ENCODE measurements around the gene FOXF1.

The FOXF1 gene

DNA sequence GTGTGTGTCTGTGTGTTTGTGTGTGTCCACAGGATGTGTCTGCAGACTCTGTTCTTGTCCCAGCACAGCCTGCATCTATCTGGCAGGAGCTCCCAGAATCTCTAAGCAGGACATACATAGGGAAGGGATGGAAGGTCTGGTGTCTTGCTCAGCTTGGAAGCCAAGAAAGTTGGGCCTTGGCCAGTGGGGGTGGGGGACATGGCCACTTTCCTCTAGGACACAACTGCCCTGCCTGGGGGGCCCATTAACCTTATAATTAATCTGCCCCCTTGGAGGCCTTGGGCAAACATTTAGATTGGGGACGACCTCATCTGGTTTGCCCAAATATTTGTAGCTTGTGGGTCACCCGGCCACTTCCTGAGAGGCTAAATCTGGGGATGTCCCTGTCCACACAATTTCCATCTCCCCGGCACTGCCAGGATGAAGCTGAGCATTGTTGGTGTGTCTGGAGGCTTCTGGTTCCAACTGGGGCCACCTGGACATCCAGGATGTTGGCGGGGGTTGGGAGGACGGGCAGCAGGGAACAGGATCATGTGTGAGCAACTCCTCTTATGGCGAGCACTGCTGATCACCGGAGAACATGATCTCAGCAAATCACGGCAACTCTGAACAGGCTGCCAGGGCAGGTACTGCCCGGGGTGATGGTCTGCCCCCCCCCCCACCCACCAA is 17.2 kb upstream of the FOXF1 start:
- DNase-seq (ENCODE audit: low read depth): no peak

DNA sequence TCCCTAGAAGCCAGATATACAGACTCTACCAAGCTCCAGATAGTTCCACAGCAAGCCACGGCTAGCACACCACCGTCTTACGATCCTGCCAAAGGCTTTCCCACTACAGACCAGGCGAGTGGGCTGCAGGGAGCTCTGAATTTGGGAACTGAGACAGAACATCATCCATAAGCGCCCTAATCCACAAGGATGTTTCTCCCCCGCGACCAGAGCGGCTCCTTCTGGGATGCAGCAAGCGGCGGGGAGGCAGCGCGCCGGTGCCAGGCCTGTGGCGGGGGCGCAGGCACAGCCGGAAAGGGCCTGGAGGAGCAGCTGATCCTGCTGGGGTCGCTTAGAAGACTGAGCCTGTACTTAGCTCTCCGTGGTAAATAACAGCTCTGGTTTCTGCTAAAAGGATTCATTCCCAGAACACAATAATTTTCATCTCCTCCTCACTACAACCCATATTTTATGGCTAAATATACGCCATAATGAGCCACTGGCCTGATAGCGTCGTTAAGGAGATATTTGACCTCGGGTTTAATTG is 16.2 kb upstream of the FOXF1 start:
- no peak for DNase-seq (ENCODE audit: low read depth)

DNA sequence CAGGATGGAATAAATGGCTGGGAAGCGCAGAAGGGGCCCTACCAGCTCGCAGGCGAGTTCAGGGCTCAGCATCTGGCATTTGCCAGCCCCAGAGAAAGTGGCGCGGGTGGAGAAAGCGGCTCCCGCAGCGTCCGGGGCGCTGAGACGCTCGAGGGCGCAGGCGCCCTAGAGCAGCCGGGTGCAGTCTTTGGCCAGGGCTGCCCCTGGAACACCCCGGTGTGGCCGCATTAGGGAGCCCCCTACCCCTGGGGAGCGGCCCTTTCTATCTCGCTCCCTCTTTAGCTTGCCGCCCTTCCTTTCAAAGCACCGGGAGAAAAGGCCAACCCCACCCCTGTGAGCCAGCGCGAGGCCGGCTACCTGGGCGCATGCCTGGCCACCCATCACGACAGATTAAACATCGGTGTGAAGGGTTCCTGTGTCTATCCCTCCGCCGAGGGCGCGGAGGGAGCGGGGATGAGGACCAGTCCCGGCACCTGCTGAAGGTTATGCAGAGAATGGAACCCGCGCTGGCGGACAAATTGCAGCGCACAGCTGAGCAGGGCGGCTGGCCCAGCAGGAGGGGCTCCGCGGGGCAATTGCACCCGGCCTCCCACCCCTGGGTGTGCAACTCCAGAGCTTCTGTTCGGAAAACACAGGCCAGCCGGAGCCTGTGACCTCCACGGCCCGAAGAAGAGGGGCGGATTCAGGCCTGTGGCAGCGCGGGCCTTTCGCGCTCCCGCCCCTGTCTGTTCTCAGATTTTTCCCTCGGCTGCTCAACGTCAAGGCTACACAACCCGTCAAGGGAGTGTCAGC is 15.6 kb upstream of the FOXF1 start:
- no peak for DNase-seq (ENCODE audit: low read depth)

DNA sequence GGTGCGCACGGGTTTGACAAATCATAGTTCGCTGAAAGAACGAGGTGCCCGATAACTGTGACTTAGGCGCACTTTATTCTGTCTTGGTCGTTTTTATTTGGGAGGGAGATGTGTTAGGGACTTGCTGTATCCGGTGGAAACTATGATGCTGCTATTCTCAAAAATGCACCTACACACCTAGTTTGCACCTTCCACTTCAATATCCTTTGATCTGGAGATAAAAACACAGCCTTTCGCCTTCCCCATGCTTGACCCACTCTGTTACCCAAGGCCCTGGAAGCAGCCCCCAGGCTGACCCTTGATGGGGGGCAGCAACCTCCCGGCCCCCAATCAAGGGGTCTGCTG is 15.0 kb upstream of the FOXF1 start:
- DNase-seq (ENCODE audit: low read depth): no peak

DNA sequence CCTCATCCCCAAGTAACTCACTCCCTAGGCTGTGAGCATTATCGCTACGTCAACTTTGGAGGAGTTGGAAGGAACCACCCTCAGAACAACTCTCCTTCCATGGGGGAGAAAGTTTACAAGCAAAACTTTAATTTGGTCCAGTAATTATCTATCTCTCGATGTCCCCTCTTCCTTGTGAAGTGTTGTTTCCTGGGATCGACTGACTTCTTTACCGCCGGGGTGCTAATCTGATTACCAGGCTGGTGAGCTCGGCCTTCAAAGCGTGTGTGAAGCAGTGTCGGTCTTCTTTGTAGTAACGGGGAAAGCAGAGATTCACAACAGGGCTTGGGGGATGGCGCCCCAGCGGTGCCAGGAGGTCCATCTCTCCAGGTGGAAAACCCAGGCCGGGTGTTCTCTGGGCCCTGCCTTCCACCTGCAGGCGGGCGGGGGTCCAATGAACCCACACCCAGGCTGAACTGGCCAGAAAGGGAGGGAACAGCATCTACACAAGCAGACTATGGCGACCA is 14.5 kb upstream of the FOXF1 start:
- no peak for DNase-seq (ENCODE audit: low read depth)

DNA sequence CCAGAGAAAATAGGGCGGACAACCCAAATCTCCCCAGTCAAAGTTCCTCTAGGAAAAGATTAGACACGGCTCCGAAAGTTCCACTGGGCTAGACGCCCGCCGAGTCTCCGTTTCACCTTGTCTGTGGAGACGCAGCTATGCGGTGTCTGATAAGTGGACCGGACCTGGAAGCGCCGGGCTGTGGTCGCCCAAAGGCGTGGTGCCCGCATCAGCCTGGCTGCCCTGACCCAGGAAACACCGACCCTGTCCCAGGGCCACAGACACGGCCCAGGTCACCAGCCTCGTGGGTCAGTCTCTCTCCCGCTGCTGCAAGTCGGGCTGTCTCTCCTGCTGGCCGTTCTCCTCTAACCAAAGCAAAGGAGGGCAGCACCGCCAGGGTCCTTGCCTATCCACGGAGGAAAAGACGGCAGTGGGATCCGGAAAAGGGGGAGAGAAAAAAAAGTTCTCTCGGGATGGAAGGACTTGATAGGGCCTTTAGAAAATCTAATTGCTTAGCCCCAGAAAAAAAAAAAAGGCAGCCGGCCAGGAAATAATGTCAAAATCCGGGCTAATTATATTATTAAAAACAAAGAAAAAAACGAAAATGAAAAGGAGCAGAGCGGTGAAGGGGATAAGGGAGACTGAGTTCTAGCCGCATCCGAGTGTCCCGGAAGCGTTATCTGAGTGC is 13.9 kb upstream of the FOXF1 start:
- no peak for DNase-seq (ENCODE audit: low read depth)

DNA sequence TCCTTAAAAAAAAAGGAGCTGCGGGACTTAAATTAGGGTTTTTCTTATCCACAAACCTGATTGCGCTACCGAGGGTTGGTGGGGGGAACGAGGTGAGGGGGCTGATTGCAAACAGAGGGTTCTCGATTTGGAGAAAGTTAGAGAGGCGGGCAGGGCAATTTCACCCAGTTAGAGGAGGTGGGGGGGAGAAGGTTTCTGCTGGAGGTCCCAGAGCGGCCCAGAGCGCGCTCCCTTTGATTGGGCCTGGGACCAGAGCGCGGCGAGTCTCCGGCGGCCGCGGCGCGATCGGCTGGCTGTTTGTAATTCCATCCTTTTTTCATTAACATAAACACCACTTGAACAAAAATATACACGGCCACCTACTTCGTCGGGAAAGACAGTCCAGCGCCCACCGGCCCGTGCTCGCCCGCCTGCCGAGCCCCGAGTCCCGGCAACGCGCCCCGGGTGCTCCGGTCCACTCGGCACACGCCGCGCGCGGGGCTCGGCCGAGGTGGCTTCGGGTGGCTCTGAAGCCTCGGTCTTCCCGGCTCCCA is 13.3 kb upstream of the FOXF1 start:
- DNase-seq (ENCODE audit: low read depth): no peak

DNA sequence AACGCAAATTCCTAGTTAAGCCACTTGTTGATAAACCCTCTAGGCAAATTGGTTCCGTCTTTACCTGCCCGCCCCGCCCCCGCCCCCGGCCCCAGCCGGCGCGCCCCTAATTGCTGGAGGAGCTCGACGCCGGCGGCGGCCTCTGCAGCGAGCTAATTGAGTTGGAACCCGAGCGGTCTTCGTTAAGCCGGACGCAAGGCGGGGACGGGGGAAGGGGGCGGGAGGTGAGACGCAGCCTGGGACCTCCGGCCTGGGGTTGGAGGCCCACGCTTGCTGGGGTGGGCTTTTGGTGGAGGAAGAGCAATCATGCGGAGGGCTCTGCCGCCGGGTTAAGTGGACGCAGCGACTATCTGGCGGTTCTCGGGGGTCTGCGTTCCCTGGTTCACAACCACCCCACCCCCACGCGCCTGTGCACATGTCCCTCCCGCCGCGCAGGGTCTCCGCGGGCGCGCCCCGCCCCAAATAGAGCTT is 12.7 kb upstream of the FOXF1 start:
- no peak for DNase-seq (ENCODE audit: low read depth)

DNA sequence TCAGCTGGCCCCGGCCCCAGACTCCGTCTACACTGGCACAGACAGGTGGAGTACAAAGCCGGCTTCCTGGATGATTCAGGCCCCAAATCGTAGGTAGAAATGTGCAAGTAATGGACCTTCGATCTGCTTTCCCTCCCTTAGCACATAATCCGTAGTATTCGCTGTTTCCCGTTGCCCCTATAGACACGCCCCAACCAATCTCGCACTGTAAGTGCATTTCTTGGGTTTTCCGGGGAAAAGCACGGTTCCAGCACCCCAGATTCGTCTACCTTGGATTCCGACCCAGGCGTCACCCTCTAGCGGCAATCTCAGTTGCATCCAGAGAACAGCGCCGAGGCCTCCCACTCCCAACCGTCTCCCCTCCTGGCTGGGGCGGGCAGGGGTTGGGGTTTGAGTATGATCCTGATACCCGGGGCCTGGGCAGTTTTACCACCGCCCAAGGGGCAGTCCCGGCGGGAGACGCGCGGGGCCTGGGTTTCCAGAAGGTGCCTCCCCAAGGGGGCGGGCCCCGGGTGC is 12.1 kb upstream of the FOXF1 start:
- no peak for DNase-seq (ENCODE audit: low read depth)

DNA sequence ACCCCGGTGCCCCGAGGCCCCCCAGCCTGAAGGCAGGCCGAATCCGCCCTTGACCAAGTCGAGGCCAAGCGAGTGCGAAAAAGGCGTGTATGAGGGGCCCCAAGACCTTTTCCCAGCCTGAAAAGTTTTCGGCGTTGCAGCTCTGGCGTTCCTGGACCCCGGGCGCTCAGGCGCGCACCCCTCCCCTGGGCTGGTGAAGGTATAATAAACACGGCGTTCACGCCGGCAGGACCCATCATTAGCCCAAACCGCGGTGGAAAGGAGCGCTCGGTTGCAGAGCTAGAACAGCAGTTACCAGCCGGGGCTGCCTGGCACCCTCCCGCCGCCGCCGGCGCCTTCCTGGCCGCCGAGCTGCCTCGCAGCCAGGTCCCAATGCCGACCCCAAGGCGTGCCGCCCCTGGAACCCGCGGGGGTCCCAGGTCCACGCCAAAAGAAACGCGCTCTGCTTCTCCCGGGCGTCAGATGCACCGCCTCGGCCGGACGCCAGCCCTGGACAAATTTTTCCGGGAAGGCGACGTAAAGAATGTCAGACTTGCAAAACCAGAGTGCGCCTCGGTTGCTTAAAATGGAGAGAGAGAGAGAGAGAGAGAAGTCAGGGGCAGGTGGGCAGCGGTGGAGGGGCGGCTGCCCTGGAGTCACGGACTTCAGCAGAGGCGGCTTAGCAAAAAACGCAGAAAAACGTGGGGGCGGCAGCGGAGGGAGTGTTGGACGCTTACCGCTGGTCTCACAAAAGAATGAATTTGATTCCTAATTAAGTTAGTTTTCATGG is 11.5 kb upstream of the FOXF1 start:
- peak; percentile 61 for DNase-seq (ENCODE audit: low read depth)

DNA sequence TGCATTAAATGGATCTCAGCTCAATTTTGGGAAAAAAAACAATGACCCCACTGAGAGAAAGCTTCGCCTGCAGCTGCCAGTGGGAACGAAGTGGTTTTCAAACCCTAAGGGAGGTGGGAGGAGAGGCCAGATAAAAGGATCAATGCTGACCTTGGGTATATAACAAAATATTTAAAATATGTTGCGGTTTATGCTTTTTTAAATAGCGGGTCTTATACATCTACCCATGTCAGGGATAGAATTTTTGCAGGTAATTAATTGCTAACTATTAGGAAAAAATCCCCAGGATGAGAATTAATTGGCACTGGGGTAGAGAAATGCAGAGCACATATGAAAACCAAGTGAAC is 10.9 kb upstream of the FOXF1 start:
- no peak for DNase-seq (ENCODE audit: low read depth)

DNA sequence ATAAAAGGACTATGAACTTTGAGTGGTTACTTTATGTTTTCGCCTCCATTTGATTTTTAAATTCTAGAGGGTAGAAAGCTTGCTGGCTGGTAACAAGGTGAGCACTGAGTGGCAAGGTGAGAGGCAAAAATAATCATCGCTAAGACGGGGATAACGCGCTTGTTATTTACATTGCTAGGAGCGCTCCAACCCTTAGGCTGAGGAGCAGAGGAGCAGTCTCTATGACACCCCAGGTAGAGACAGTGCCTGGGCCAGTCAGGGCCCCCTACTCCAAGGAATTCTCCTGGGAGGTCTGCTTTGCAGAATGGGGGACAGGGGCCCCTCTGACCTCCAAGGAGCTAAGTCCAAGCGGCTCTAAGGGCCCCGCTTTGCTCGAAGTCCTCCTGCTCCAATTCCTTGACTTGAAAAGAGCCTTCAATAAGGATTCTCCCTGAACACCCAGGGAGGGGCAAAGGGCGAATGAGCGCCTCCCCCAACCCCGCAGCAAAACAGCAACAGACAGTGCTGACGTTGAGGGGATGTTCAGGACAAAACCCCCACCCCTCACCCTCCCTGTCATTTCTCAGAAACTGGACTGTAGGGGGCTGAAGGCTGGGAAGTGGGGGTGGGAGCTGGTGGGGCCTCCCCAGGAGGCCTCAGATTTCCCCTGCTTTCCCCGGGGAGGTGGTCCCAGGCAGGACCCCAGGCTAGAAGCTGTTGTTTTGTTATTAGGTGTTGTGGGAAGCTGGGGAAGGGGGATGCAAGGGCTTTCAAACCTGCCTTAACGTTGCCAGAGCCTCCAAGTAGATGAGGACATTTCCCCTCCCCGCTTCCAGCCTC is 10.2 kb upstream of the FOXF1 start:
- no peak for DNase-seq (ENCODE audit: low read depth)

DNA sequence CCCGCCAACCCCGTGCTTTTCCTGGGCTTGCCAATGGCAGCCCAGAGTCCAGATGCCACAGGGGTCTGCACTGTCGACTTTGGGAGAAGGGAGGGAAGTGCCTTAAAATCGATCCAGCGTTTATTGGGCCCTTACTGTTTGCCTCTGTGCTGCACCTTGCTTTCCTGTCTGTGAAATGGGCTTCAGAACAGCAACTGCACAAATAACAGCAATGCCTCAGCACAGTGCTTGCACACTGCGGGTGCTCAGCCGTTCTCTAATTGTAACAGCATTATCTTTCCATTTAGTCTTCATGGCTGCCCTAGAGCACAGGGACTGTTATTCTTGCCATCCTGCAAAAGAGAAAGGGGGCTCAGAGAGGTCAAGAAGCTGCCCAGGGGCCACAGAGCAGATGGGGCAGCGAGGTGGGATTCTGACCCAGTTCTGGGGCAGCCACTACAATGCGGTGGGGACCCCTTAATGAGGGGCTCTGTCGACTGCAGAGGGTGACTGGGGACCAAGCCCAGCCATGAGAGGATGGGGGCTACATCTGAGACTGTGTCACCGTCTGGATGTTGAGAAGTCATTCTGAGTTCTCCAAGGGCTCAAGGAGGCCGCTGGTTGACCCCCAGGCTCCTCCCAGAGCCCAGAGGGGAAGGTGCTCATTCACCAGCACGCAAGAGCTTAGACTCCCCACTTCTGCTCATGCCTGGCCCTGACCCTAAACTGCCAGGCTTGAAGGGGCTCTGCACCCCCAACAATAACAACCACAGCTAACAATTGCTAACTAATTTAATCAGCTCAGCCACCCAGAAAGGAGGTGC is 9.4 kb upstream of the FOXF1 start:
- no peak for DNase-seq (ENCODE audit: low read depth)

DNA sequence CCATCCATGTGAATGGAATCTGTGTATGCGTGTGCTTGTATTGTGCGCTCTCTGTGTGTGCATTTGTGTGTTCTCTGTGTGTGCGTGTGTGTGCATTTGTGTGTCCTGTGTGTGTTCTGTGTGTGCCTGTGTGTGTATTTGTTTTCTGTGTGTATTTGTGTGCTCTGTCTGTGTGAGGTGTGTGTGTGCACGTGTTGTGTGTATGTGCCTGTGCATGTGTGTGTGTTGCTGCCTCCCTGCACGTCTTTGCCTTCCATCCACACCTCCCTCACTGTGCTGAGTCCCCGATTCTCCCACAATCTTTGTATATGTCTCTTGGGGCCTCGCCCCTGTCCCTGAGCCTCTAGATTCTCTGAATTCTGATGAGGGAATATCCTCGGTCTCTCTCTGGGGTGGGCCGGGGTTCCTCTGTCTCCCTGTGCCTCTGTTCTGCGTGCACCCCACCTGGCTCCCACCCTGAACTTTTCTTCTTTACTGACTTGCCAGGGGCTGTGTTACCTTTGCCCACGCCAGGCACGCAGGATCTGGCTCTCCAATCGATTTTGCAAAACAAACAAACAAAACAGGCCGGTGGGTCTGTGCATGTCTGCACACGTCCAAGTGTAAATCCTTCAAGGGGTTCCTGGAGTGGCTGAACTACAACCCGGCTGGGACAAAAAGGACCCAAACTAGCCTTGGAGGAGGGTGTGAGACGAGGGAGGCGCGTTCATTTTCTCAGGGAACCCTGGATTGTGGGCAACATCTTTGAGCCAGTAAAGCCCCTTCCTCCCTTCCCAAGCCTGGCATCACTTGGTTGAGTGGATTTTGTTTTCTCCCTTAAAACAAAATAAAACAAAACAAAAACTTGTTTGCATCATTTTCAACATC is 8.1 kb upstream of the FOXF1 start:
- no peak for DNase-seq (ENCODE audit: low read depth)

DNA sequence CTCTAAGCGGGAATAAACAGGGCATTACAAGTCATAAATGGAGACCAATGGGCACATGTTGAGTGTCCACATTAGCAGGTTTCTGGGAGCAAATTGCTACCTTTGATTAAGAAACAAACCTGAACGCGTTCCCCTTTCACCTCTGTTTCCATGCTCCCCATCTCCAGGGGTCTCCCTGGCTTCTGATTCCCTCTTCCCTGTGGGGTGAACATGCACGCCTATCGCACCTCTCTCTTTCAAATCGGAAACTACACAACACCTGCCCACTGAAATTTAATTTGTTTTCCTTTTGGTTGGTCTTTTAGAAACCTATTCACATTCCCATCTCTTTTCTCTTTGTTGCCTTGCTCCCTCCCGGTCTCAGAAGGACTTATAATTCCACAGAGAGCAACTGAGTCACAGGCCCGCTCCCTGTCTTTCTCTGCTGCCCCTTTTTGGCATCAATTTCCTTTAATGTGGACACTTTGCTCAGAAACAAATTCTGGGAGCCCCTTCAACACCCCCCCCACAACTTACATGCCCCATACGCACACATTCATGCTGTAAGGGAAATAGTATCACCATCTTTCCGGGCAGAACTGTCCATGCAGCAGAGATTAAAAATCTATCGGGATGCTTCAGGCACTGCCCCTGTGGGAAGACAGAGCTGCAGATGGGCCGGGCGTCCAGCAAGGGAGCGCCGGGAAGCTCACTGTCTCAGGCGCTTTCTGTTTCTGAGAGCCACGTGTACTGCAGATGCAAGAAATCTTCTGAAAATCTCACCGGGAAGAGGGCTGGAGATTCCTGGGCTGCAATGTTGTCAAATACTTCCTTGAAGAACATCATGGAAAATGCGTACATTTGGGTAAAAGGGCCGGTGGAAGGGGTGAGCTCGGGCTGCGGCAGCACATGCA is 7.2 kb upstream of the FOXF1 start:
- DNase-seq (ENCODE audit: low read depth): peak; percentile 38

DNA sequence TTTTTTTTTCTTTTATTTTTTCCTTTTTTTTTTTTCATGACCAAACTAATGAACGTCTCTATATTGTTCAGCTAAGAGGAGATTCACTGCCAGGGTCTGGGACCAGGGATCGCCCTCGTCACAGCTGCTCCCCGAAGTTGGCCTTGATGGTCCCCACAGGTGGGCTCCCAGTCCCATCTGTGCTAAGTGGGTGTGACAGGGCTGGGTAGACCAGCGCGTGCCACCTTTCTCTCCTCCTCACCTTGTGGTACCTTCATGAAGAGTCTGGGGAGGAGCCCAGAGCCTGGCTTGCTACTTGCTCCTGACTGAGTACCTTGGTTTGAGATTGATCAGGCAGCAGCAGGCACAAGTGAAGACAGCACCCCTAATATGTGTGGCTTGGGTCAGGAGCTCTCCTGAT is 6.5 kb upstream of the FOXF1 start:
- no peak for DNase-seq (ENCODE audit: low read depth)

DNA sequence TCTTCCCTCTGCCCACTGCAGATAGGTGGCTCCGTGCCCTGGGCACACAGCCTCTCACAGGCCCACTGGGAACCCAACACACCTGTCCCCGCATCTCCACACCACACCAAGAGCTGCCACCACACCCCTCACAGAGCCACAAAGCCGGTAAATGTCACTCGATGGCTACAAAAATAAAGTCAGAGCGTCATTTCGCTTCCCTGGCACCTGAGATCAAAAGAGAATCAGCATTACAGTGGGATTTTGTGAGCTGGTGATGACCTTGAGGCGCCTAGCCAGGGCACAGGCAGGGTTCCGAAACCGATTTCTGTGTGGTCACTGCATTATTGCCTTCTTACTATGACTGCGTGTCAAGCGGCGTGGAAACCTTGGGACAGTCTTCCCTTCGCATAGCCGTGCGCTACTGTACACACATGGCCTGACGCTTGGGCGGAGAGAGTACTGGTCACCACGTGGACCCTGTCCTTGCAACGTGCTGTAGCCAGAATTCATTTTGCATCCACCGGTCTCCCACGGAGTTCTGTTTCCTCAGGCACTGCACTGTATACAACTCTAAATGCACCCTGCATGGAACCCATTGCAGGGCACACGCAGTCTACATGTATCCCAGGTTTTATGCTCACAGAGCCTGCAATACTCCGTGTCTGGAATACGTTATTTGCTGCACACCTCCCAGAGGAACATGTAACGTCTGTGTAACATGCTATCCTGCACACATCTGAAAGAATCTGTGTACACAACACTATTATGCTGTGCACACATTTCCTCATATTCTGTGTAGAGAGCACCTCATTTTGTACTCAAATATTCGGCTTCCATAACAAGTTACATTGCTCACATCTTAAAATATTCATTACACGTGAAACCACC is 5.8 kb upstream of the FOXF1 start:
- DNase-seq (ENCODE audit: low read depth): no peak

All from fibroblast of gingiva (primary cell).